SKM-1 treated with dmso at 0.1 percent for 144 hours (cell line): ENCODE data around the gene MRAP.

ENCODE experiments used
- DNase-seq: peaks from one replicate; lab custom pipeline; 2025; ENCODE audit not compliant: unreplicated experiment; lab: John Stamatoyannopoulos, UW

Gene MRAP

GRCh38 chr21:32321480-32321879 lies 22.8 kb downstream of the MRAP start:
- no peak for DNase-seq

GRCh38 chr21:32322103-32322502 lies 23.4 kb downstream of the MRAP start:
- no peak for DNase-seq

GRCh38 chr21:32322676-32323075 lies 24.0 kb downstream of the MRAP start:
- DNase-seq = no peak

DNA sequence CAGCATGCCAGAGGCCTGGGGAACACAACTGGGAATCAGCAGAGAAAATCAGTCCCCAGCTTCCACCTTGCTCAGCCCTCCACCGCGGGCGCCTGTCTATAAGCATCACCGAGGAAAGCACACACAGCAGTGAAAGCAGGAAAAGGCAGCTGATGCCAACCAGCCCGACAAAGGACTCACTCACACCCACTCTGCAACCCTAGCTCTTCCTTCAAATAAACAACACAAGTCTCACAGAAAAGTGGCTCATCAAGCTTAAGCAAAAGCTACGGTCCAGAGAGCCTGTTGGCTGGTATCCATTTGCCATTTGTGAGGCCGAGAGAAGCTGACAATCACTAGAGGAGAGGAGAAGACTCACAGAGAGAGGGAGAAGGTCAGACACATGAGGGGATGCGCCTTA lies 27.1 kb downstream of the MRAP start:
- DNase-seq = no peak

- no peak for DNase-seq
Measured at GRCh38 chr21:32328595-32328994, 29.9 kb downstream of the MRAP start.

GRCh38 chr21:32329331-32329730 lies 30.7 kb downstream of the MRAP start:
- no peak for DNase-seq

DNA sequence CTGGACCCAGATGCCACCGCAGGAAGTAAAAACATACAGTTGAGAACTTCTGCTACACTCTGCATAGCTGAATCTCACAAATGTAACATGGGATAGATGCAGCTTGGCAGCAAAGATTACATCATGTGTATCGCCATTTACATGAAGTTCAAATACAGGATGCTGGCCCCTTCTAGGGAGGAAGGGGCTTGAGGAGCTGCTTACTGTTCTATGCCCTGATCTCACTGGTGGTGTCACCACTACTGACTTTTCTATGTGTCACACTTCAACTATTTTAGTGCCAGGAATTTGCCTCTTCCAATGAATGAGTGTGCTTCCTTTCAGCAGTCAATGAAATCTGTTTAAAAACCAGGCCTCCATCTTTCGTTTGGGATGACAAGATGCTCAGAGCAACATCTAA lies 31.1 kb downstream of the MRAP start:
- DNase-seq = no peak

DNA sequence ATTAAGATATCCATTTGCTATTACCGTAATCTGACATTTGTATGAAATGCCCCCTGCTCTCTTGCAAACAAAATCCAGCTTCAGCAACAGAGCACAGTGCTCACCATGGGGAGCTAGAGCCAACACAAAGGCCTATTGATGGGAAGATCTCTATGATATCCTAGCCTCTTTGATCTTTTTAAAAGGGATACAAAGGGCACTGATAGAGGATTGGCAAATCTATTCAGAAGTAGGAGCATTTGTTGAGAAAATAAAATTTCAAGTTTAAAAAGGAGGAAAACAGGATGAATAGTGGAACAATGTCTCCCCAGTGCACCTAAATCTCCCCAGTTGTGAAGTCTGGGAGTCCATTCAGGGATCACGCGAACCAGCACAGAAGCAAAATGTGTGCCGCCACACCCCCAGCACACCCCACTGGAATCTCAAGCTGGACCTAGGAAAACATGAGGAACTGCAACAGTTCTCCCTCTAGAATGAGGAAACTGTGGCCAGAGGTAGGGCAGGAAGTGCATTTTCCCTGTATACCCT lies 32.2 kb downstream of the MRAP start:
- no peak for DNase-seq

DNA sequence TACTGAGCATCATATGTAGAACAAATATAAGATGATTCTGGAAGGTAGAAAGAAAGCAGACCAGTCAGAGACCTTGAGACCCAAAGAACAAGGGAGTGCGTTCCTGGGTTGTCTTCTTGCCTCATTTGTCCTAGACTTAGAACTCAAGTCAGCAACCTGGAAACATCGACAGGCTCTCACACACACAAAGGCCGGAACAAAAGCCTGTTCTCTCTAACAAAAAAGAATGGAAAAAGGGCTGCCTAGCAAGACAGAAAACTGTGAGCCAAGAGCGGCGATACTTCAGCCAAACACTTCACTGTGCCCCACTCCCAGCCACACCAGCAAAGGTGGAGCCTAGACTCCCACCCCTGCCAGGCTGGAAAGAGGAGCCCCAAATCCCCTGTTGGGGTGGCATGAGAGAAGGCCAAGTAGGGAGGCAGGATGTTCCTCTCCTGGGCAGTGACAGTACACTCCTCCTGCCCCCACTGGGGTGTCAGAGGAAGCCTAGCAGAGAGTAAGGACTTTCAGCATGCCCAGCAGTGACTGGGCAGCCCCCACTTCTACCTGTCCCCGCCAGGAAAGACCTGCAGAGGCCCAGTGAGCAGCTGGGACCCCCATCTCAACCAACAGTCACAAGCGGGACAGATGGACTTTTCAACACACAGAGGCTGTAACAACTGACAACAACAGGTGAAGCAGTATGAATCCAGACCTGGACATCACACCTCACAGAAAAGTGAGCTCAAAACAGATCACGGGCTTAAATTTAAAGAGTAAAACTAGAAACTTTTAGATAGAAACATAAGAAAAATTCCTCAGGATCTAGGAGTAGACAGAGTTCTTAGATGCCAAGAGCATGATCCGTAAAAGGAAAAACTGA lies 33.0 kb downstream of the MRAP start:
- no peak for DNase-seq

DNA sequence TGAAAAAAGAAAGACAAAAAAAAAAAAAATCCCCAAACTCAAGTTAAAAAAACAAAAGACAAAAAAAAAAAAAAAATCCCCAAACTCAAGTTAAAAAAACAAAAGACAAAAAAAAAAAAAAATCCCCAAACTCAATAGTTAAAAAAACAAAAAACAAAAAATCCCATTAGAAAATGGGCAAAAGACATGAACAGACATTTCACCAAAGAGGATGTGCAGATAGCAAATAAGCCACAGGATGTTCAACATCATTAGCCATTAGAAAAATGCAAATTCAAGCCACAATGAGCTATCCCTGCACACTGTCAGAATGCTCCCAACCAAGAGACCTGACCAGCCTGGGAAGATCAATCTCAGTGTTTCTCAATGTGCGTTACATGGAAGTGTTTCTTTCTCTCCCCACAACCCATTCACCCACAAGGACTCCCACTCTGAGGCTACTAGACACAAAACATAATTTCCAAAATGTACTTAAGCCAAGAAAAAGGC lies 33.9 kb downstream of the MRAP start:
- no peak for DNase-seq

- DNase-seq = no peak
Measured at GRCh38 chr21:32333953-32334673, 35.5 kb downstream of the MRAP start.

DNA sequence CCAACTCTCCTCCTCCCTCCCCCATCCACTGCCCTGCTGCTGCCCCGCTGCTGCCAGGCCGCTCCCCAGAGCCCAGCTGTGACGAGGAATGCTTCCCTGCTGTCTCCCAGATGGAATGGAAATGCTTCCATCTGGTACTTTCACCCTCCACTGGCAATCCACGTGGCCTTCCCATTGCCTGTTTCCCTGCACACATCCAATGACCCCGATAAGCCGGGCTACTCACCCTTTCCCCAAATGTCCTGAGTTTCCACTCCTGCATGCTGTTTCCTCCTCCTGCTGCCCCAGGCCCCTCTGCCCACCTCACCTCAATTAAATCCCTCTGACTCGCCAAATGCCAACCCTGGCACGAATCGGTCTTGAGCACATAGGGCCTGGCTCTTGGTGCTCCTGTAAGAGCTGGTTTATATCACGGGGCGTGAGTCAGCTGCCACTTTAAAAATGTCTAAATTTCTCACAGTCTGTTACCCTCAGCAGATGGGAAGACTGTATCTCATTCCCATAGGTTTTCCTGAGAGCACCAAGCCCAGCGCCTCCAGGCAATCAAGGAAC lies 36.4 kb downstream of the MRAP start:
- no peak for DNase-seq

DNA sequence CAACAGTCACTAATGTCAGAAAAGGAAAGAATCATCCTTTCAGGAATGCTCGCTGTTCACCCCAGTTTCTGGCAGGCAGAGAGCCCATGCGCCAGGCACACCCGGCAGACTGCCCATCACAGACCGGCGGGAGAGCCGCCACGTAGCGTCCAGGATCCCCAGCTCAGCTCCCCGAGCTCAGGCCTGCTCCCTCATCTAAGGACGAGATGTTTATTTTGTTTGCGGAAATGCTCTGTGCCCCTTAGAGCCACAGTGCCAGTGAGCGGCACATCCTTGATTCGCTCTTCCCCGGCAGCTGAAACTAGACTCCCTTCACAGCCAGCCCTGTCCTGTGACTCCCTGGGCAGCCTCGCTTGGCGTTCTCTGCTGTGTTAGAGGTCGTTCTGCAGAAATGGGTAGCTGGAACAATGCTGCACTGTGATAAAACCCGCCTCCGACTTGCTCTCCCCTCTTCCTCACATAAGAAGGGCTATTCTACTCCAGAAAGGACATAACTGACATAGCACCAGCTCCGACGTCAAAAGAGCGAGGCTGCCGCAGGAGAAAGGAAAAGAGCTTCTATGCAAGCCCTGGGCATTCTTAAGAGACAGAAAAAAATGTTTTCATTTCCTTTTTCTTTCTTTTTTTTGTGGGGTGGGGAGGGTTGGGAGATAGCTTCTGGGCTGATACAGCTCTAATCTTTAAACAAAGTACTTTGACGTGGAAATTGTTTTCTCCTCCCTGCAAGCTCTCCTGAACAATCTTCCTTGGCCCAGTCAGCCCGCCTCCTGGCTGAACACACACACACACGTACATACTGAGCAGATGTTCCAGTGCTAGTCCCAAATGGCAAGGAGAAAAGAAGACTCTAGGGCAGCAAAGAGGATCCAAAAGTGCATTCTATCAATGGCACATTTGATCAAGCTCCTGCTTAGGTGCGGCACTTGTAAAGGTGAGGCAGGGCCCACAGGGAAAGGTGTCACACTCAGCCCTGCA lies 37.2 kb downstream of the MRAP start:
- no peak for DNase-seq

- DNase-seq = no peak
Measured at GRCh38 chr21:32336711-32337110, 38.1 kb downstream of the MRAP start.

- no peak for DNase-seq
Measured at GRCh38 chr21:32337206-32337605, 38.6 kb downstream of the MRAP start.

- no peak for DNase-seq
Measured at GRCh38 chr21:32338209-32338921, 39.7 kb downstream of the MRAP start.

DNA sequence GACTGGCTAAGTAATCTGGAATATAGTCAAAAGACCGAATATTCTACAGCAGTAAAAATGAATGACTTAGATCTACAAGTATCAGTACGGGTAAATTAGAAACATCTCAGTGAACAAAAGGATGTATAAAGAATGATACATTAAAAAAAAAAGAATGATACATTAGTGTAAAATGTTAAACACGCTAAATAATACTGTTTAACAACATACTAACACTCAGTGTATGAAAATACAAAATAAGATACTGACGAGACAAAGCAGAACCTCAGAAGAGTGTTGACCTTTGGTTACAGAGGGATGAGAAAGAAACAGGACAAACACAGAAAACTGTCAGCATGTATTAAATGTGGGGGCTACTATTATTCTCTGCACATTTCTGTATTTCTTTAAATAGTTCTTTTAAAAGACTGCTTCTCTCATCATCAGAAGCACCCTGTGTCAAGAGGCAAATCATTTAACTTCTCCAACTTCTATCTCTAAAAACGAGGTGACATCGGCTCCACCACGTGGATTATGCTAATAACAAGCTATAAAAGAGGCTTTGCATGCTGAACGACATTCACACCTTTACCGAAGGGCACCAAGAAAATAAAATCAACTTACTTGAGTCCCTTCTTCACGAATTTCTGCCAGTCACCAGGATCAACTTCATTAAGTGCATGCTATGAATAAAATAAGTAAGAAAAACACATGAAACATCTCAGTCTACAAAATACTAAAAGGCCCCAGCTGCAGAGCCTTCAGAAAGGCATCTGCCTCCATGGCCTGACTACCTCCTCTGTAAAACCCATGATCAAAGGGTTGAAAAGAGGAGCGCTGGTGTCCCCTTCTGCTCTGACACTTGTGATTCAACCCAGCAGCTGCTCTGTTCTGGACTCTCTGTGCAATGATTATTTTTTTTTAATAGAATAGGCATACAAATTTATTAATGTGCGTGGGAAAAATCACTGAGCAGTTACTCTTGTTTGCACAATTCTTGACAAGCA lies 42.5 kb downstream of the MRAP start:
- no peak for DNase-seq

- DNase-seq = no peak
Measured at GRCh38 chr21:32346951-32347350, 48.3 kb downstream of the MRAP start.

GRCh38 chr21:32347351-32347750 lies 48.7 kb downstream of the MRAP start:
- DNase-seq = no peak
